DLD1 (cell line): ENCODE results near the gene YKT6.
"Not testable (repeated sequence)": the region's sequence is repeated elsewhere in the genome, so short reads cannot be mapped to it uniquely, and the experiment has no call there.

Experiments used
- in situ Hi-C: cut with HindIII; loops from 2 replicates; pipeline ENCODE4 v1.10.0; 2017; ENCODE audit warnings: low sequenced_read_pairs

The YKT6 gene

GRCh38 chr7:44200699-44201461 is at the start of gene YKT6:
TSS of gene YKT6 (plus strand) at chr7:44200978. CDS start at chr7:44201136, 158 bp downstream.
- in situ Hi-C loops: no loop called here

DNA sequence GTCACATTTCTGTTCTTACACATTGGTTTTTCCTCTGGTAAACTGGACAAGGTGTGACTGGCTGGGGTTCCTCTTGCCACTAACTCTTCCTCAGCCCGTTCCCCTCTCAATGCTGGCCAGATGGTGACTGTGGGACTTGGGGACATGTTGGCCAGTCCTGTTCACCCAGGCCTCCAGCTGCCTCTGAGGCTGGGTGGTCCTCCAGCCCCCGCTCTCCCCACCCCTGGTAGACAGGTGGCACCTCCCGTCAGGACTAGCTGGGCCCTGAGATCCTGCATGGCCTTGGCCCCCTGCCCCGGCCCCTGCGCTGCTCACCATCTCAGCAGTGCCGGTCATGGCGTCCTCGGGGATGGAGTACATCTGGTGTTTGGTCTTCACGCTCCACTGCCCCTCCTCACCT is 48.8 kb upstream of the YKT6 start:
- in situ Hi-C loops: no loop called here

DNA sequence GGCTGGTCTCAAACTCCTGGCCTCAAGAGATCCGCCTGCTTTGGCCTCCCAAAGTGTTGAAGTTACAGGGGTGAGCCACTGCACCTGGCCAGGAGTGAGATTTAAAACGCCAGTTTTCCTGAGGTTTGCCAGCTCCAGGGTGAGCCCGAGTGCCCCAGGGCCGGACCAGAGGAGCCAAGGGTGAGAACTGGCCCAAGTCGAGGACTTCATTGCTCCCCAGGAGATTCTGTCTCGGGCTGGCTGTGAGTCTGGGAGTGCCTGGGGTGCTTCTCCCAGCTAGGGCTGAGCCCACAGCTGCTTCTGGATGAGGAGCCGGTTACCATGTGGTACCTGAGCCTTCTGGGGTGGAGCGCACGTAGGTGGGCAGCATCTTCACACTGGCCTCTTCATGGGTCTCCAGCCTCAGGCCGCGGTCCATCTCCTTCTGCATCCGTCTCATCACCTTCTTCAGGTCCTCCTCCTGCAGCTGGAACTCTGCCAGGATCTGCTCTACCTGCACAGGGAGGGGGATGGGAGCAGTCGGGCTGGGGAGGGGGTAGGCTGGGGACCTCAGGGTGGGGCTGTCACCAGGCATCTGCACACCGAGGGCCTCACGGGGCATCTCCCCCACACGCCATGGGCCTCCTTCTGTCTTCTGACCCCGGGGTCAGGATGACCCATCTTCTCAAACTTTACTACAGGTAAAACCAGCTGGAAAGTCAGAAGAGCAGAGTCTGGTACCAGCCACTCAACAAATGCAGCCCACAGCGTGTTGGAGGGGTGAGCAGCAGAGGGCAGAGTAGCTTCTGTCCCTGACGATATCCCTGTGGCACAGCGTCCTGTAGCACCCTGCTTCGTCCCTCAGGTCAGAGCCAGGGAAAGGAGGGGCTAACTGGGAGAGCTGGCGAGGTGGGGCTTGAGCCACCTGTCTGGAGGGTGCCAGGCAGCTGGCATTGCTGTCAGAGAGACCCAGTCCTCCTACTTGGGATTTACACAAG is 47.5 kb upstream of the YKT6 start:
- in situ Hi-C loops: no loop called here

DNA sequence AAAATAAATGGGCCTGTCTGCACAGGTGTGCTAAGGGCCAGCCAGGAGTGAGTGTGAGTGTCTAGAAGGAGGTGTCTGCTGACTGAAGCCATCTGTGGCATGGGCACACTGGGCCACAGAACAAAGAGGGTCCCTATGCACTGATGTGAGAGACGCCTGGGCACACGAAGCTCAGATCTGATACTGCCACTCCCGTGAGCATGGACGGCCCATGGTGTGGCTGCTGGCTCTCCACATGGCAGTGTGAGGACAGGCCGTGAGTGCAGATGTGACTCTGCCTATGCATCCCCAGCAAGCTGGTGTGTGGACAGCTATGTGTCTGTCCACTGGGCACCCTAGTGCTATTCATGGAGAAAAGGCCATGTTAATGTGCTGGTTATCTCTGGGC is 46.8 kb upstream of the YKT6 start:
- in situ Hi-C loops: no loop called here

DNA sequence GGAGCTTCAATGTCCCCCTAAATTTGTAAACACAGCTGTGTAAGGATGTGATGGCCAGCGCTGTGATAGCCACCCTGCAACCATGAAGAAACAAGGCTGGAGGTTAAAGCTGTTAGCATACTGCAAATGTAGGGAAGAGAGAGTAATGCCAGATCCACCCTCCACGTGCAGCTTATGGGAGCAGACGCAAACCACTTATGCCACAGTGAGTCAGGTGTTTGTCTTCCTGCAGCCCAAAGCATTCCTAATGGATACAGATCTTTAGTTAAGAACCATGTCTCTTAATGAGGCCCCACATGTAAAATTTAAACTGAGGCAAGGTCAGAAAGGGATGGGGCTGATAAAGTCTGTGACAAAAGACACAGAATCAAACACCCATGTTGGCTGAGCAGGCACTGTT is 46.1 kb upstream of the YKT6 start:
- in situ Hi-C loops: no loop called here

GRCh38 chr7:44155191-44156185 is 45.3 kb upstream of the YKT6 start:
- in situ Hi-C loops: no loop called here

DNA sequence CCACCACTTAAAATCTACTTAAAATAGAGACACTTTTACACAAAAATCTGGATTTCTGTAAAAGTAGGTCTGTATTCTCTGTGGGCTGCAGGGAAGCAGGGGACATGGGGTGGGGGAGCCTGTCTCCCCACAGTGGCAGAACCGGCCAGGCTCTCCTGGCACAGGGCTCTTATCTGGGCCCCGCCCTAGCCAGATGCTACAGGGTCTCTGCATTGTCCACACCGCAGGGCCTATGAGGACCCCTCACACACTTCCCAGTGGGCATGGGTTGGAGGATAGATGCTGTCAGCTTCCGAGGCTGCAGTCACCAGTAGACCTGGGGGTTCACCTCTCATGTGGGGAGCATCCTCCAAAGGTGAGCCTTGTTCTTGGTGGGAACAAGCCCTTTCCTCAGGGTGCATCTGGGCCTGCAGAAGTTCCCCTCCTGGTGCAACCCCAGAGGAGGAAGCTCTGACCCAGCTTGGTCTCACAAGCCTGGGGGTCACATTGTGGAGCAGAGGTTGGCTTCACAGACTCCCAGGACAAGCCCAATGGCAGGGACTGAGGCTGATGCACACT is 44.2 kb upstream of the YKT6 start:
- in situ Hi-C loops: no loop called here

DNA sequence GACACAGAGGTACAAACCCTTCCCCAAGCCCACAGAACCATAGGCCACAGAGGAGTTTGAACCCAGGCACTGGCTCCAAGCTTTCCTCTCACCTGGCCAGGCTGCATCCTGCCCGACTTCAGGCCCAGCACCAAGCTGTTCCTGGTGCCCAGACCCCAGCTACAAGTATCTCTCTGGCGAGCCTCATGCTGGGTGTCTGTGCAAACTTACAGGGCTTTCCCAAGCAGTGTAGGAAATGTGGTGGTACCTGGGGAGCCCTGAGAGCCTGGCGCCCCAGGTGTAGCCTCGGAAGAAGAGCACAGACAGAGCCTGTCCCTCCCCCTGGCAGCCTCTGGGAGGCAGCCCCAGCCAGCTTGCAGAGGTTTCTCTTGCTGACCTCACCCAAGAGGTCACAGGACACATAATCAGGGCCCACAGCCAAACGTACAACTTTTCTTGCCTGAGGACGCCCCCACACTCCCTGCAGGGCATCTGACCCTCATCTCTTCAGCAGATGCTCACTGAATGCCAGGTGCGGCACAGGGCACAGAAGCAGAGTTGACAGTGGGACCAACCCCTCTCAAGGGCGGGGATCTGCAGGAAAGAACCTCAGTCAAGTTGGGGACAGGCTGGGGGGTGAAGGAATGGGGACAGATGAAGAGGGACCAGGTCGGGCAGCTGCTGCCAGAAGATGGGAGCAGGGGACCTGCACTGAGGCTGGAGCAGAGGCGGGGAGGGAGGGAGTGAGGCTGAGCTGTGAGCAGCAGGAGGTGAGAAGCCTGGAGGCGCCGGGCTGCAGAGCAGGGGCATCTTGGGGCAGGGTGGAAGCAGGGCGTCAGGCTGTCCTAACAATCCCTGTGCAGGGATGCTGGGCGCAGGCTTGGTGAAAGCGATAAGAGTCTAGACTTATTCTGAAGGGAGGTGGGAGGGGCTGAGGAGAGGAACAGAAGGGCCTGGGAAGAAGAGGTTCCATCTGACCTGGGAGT is 43.4 kb upstream of the YKT6 start:
- in situ Hi-C loops: no loop called here

- in situ Hi-C loops: no loop called here
Measured at GRCh38 chr7:44158096-44158872, 42.5 kb upstream of the YKT6 start.

GRCh38 chr7:44158873-44159631 is 41.7 kb upstream of the YKT6 start:
- in situ Hi-C loops: no loop called here

- in situ Hi-C loops: no loop called here
Measured at GRCh38 chr7:44159824-44160630, 40.8 kb upstream of the YKT6 start.

GRCh38 chr7:44161371-44161770 is 39.4 kb upstream of the YKT6 start:
- in situ Hi-C loops: no loop called here

DNA sequence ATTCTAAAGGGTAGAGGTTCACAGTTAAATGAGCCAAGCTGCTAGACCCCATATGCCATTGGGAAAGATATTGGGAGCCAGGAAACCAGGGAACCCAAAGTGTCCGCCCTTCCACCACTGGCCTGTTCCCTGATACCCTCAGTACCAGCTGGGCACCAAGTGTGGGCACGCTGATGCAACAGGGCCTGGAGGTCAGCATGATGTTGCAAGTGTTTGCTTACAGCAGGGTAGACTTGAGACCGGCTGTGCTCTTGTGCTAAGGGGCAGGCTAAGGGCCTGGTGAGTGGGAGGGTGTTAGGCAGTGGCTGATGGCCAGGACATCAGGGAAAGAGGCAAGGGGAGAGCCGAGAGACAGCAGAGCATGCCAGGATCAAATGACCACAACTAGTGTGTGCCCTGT is 38.6 kb upstream of the YKT6 start:
- in situ Hi-C loops: no loop called here

- in situ Hi-C loops: no loop called here
Measured at GRCh38 chr7:44162785-44163395, 37.9 kb upstream of the YKT6 start.

DNA sequence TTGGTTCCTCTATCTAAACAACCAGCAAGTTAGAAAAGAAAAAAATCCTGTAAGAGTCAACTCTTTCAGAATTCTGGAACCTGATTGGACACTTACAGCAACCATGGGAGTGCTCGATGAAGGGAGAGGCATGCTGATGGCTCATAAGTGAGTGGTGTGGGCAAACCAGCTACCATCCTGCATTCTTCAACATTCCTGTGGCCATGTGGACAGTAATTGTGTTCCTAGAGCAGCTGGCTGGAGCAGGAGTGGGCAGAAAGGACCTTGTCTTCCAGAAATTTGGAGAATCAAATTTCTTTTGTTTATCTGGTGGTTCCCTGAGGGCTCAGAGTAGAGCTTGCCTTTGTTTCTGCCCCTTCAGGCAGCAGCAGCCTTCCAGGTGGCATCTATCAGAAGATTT is 37.2 kb upstream of the YKT6 start:
- in situ Hi-C loops: no loop called here

DNA sequence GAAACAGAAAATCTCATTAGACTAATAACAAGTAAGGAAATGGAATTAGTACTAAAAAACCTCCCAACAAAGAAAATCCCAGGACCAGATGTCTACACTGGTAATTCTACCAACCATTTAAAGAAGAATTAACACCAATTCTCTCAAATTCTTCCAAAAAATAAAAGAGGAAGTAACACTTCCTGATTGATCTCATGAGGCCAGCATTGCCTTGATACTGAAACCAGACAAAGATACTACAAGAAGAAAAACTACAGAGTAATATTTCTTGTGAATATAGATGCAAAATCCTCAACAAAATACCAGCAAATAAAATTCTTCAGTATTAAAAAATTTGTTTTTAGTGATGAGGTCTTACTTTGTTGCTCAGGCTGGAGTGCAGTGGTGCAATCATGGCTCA is 32.9 kb upstream of the YKT6 start:
- in situ Hi-C loops: no loop called here

DNA sequence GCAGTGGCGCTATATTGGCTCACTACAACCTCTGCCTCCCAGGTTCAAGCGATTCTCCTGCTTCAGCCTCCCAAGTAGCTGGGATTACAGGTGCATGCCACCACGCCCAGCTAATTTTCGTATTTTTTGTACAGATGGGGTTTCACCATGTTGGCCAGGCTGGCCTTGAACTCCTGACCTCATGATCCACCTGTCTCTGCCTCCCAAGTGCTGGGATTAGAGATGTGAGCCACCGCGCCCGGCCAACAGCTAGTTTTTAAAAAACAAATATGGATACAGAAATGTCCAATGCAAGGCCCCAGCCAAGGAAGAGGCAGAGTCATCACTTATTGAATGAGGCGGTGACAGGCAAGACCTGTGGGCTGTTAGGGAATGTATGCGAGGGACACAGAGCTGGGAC is 28.9 kb upstream of the YKT6 start:
- in situ Hi-C loops: not testable (repeated sequence)
